Activated T-cell treated with anti-CD3 and anti-CD28 coated beads for 1 hour (primary cell): ENCODE results near the gene FEV.

Experiments
- DNase-seq: peaks from one replicate; pipeline ENCODE4 v3.0.0-alpha.2; 2020; ENCODE audit warnings: low read depth

The FEV gene

GRCh38 chr2:218985021-218985324 lies at the start of gene FEV:
FEV (minus strand) TSS chr2:218985184; CDS start chr2:218985075, 109 bp downstream.
- DNase-seq = no peak

DNA sequence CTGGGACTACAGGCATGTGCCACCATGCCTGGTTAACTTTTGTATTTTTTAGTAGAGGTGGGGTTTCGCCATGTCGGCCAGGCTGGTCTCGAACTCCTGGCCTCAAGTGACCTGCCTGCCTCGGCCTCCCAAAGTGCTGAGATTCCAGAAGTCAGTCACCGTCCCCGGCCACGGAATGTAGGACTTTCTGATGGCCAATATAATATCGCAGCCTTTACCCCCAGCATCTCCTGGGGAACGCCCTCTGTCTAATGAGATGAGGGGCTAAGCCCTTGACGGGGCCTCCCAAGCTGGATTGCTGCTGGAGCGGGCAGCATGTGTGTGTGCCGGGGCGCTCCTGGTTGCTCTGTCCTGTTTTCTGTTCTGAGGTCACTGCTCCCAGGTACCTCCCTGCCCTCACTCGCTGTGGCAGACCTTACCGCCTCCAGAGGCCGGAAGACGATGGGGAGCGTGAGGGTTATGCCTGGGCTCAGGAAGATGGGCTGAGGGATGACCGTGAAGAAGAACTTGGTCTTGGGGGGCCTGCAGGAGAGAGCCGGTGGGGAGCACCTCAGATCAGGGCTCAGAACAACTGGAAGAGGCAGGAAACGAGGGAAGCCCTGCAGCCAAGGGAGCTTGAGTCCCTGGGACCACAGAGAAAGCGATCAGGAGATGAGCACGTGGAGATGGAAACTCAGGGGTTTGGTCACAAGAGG lies 47.2 kb upstream of the FEV start:
- no peak for DNase-seq

DNA sequence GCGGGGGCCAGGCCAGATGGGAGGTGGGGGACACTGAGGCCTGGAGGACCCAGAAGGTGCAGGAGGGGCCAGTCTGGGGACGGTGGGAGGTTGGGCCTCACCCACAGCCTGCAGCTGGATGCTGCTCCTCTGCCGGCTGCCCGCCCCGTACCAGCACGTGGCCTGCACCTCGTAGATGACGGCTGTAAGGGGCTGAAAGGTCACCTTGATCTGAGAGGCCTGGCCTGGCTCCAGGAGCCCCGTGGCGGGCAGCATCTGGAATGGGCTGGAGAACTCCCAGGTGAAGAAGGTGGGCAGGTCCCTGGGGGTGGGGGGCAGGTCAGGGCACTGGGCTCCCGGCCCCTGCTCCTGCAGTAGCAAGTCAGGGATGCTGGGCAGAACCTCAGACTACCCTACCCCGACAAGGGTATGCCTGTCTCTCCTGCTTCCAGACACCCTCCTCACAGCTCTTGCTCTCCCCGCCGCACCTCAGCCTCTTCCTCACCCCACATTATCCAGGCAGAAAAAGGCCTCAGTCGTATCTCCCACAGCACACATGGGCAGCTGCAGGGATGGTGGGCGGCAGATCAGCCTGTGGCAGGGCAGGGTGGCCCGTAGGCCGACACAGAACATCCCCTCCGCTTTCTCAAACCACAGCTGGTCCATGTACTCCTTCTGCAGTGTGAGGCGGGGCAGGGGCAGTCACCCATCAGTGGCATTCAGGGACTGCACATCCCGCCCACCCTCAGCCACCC lies 46.2 kb upstream of the FEV start:
- DNase-seq = no peak

- DNase-seq = no peak
These were observed 45.4 kb upstream of the FEV start for GRCh38 chr2:219030177-219030940.

- DNase-seq = peak; percentile 70
These were observed 44.8 kb upstream of the FEV start for GRCh38 chr2:219029829-219030165.

DNA sequence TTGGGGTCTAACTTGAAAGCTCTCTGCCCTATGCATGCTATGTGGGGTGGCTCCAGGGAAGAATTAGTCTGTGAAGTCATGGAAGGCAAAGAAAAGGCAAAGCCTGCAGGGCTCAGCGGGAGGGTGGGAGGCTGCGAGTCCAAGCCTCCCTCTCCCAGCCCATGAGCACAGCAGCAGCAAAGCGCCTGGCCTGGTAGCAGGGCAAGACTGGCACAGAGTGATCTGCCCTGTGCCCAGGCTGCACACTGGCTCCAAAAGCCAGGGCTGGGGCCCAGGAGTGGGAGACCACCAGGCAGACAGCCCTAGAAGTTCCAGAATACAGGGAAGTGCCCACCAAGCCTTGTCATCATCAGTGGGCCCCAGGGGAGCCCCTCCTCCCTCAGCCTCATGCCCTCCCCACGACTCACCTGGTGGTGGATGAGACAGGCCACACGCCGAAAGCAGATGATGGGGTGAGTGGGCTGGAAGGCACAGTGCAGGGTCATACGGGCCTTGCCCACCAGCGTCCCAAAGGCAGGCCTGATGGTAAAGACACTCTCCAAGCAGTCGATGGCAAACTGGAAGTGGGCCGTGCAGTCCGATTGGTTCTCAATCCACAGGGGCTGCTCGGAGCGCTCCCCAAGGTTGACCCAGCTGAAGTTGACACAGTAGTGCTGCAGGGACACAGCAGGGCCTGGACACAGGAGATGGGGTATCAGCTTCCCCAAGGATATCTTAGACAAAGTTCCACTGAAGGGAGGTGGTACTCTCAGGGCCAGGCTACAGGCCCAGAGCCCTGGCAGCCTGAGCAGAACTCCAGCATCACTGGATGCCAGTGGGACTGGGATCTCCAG lies 44.2 kb upstream of the FEV start:
- DNase-seq = no peak

DNA sequence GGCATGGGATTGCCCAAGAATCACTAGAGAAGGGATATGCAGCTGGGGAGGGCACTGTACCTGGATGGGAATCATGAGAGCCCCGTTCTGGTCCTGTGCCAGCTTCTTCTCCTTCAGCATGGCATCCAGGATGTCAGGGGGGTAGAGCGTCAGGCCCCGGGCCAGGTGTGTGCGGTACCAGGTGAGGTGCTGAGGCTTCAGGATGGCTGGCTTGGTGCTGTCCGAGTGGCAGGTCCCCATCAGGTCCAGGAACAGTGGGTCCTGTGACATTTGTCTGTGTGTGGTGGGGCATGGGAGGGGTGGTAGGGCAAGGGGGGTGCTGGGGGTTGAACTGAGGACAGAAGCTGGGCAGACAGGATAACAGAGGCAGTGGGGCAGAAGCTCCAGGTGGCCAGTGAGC lies 43.2 kb upstream of the FEV start:
- DNase-seq = no peak

- DNase-seq = no peak
These were observed 42.6 kb upstream of the FEV start for GRCh38 chr2:219027511-219028055.

DNA sequence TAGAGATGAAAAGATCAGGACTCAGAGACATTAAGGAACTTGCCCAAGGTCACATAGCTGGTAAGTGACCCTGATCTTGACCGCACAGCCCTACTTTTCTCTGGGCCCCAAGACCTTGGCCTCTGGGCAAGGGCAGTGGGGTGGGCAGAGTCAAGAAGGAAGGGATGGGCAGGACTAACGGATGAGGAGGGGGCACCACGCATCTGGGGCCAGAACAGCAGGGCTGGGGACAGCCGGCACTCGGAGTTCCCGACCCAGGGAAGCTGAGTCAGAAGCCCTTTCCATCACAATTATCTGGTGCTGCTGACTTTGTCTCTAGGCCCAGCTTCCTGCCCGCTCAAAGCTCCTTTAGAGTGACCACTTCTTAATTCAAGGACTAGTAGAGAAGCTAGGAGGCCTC lies 42.0 kb upstream of the FEV start:
- no peak for DNase-seq

- no peak for DNase-seq
These were observed 40.9 kb upstream of the FEV start for GRCh38 chr2:219025637-219026585.

GRCh38 chr2:219024059-219024458 lies 39.1 kb upstream of the FEV start:
- DNase-seq = no peak

GRCh38 chr2:219023045-219023605 lies 38.1 kb upstream of the FEV start:
- no peak for DNase-seq

- DNase-seq = no peak
These were observed 37.6 kb upstream of the FEV start for GRCh38 chr2:219022616-219023015.

DNA sequence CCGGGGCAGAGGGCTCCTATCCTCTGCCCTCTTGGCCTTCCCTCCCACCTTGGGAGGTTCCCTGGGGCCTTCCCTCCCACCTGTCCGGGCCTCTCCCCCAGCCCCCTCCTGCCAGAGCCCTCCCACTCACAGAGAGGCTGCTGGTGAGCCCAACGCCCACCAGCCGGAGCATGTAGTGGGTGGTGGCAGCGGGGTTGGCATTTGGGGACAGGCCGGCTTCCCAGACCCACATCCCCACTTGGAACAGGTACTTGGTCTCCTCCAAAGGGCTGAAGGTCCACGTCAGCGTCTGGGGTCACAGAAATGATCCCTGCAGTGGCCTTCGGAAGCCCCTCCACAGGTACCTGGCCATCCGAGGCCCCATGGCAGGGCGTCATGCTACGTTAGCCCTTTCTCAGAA lies 37.1 kb upstream of the FEV start:
- DNase-seq = no peak

DNA sequence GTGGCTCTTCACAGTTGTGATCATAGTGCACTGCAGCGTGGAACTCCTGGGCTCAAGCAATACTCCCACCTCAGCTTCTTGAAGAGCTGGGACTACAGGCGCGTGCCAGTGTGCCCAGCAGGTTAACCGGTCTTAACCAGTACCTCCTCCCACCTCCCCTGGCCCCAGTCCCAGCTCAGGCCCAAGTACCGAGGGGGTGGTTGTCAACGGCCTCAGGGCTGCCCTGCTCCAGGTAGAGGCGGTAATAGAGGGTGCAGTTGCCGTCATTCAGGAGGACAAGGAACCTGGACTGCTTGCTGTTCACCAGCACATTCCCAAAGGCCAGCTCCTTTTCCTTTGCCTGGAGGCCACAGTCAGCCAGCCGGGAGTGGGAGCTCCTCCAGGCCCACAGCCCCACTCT lies 36.6 kb upstream of the FEV start:
- DNase-seq = no peak

DNA sequence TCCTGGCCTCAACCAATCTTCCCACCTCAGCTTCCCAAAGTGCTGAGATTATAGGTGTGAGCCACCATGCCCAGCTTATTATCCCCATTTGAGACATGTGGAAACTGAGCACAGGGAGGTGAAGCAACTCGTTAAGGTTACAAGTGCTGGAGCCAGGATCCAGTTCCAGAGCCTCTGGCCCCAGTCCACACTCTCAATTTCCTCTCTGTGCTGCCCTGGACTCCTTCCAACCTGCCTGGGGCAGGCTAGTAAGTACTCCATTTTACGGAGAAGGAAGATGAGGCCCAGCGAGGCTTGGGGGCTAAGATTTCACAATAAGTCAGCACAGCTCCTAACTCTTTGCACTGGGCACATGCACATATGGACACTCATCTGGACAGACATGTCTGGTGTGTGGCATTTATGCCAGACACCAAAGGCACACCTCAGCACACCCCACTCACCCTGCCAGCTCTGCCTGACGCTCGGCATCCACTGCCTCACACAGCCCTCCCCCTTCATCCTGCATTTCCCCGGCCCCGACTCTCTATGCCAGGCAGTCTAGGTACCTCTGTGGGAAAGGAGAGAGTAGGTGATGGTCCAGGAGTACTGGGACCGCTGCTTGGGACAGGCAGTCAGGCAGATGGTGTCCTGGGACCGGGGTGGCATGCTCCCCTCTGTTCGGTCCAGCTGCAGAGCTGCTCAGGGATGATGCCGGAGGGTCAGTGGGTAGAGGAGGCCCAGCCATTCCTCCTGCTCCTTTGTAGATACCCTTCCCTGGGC lies 35.8 kb upstream of the FEV start:
- no peak for DNase-seq

GRCh38 chr2:219019436-219019835 lies 34.5 kb upstream of the FEV start:
- no peak for DNase-seq

DNA sequence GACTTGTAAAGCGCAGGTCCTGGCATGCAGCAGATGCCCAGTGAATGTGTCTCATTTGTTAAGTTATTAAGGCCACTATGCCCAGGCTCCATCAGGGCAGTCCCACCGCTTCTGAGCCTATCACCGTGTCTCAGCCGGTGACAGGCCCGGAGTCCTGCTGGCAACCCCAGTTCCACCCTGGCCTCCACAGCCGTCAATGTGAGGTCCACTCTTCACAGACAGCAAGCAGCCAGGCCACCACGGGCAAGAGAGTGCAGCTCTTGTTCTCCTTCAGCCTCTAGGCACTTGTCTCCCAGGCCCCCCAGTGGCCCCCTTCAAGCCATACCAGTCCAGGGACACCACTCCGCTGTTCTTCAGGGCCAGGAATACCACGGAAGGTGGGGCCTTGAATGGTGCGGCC lies 33.7 kb upstream of the FEV start:
- DNase-seq = no peak

- no peak for DNase-seq
These were observed 33.3 kb upstream of the FEV start for GRCh38 chr2:219018286-219018685.
